Measurements from ENCODE around the gene GLRX5.

DNA sequence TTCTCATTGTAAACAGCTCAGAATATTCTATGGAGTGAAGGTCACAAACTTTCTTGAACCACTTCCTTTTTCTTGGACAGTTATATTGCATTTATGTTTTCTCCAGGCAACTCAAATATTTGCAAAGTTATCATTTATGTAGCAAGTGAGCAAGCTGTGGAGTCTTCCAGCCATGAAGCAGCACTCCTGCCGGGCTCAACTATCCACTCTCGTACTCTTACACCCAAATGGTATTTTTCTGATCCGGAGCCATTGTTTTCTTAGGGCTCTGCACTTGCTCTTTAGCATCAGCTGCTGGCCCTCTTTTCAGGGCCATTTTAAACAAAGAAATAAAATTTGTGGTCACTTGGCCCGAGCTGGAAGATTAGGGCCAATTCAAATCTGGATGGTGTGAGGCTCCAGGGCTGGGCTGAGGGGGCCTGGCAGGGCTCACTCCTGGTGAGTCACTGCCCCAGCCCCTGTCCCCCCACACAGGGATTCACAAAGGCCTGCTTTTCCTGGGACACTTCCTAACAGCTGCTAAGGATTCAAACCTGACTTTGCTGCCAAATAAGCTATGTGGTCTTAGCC lies 38.1 kb upstream of the GLRX5 start:
- TF ChIP-seq LEF1 (IDR thresholded peaks at IDR 0.05; ENCODE audit: borderline replicate concordance) (no peak), NFRKB (IDR thresholded peaks at IDR 0.05) (no peak)
